ENCODE results near the gene PPP1R16B. TPM values are rescaled to one million over a fixed set of nuclear protein-coding genes. Genes with fewer than 3 reads are reported as not detected.

The PPP1R16B gene
- polyA plus RNA-seq, 2 of the 4 experiments (the other 2 are of a cell fraction): 0.17 to 0.31 TPM

DNA sequence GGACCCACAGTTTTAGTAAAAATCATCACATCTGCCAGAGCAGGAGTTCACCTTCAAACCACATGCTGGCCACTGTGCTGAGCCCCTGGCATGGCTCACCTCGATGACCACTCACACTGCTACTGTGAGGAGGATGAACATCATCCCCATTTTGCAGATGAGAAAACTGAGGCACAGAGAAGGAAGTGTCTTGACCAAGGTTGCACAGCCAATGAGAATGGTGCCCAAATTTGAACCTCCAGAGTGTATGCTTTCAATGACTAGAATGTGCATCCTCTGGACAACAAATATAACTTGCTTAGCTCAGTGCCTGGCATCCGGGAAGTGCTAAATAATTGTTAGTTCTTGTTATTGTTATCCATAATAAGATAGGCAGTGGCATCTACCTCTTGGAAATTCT is 83.6 kb downstream of the PPP1R16B start:
- Histone ChIP-seq H3K4me2 (no peak overlapping the region), H3K4me1 (peaks cover 3% of the 10 kb centered on the region; the same call in 1 of the 3 replicates), H3K4me3 (no peak overlapping the region), H3K27ac (no peak overlapping the region), H3K9me3 (no peaks in the 10 kb centered on the region)
- FAIRE-seq (no peak), DNase-seq (ENCODE audit: low read depth in 1 of 2, low spot score in 1 of 2) (no peak), ATAC-seq (no peak)
- CTCF ChIA-PET: interaction anchor here (1.4 to 1.6 kb wide), 2 partner anchors 11 to 98 kb away, joined by 3 to 4 read pairs; no protein-coding TSS in a partner anchor
- 54% methylated on average over 2 of the region's 2 CpGs for WGBS (ENCODE audit: missing lambda C conversion rate)
- TF ChIP-seq FOXS1 (CRISPR knock-in tag; IDR thresholded peaks at IDR 0.05): no peak
- TF ChIP-seq POLR2A (IDR thresholded peaks at IDR 0.05; ENCODE audit: low read length): no peak
- no peak for TF ChIP-seq JUNB (IDR thresholded peaks at IDR 0.05)
- TF ChIP-seq ZNF302 (CRISPR knock-in tag; IDR thresholded peaks at IDR 0.05): no peak
- TF ChIP-seq CBX2 (IDR thresholded peaks at IDR 0.05; ENCODE audit: borderline replicate concordance, low read depth): no peak
- TF ChIP-seq NFE2L2 (conservative IDR thresholded peaks at IDR 0.05; ENCODE audit: low read length): no peak
- TF ChIP-seq, protein P1, sequence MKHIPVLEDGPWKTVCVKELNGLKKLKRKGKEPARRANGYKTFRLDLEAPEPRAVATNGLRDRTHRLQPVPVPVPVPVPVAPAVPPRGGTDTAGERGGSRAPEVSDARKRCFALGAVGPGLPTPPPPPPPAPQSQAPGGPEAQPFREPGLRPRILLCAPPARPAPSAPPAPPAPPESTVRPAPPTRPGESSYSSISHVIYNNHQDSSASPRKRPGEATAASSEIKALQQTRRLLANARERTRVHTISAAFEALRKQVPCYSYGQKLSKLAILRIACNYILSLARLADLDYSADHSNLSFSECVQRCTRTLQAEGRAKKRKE (CRISPR knock-in tag; IDR thresholded peaks at IDR 0.05; ENCODE audit: low read depth): no peak
- POLR2A ChIA-PET: no interaction called here

DNA sequence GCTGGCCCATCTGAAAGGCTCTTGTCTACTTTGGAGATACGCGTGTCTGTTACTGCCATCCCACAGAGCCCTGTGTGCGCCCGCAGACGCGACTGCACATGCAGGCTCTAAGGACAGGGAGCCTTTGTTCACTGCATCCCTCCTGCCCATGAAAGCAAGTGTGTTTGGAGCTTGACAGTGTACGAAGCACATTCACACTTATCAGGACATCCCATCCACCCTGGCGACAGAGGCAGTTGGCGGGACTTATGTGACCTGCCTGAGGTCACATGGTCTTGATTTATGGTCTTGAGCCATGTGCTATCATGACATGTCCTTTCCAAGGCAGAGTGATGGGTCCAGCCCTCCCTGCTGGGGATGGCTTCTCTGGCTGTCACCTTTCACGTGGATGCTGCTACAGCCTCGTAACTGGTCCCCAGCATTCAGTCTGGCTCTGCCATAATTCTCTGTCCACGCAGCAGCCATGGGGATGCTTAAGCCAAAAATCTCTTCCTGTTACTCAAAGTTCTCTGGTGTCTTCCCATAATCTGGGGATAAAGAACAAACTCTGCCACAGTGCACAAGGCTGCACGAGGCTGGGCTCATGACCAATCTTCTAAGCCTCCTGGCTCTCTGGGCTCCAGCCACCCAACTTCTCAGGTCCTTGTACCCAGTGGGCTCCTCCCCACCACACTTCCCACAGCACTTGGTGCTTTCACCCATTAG is 84.4 kb downstream of the PPP1R16B start:
- Histone ChIP-seq H3K9me3 (no peaks in the 10 kb centered on the region), H3K4me3 (no peak overlapping the region), H3K4me2 (no peak overlapping the region), H3K4me1 (peaks cover 9% of the 10 kb centered on the region; the same call in 1 of the 3 replicates), H3K27ac (no peak overlapping the region)
- CTCF ChIA-PET: interaction anchor here (1.0 to 6.1 kb wide), 6 partner anchors 8 to 242 kb away, joined by 3 to 84 read pairs (median 4); no protein-coding TSS in a partner anchor
- POLR2A ChIA-PET: no interaction called here
- DNase-seq (ENCODE audit: low read depth in 1 of 2, low spot score in 1 of 2): no peak
- no peak for TF ChIP-seq POLR2AphosphoS2 (conservative IDR thresholded peaks at IDR 0.05; ENCODE audit: low read length)
- TF ChIP-seq SMC3 (IDR thresholded peaks at IDR 0.05): no peak
- TF ChIP-seq EP300 (IDR thresholded peaks at IDR 0.05): no peak
- TF ChIP-seq RAD21 (conservative IDR thresholded peaks at IDR 0.05 in 1 of 2, IDR thresholded peaks at IDR 0.05 in 1 of 2): no peak
- no peak for TF ChIP-seq CHD2 (IDR thresholded peaks at IDR 0.05; ENCODE audit: low read length, partially characterized antibody)
- no peak for TF ChIP-seq CBX2 (IDR thresholded peaks at IDR 0.05; ENCODE audit: borderline replicate concordance, low read depth)
- TF ChIP-seq EHMT2 (IDR thresholded peaks at IDR 0.05; ENCODE audit: low read depth): no peak
- TF ChIP-seq HOXB5 (CRISPR knock-in tag; IDR thresholded peaks at IDR 0.05): no peak
- no peak for TF ChIP-seq POLR2A (IDR thresholded peaks at IDR 0.05; ENCODE audit: low read length)
- no peak for TF ChIP-seq JUNB (IDR thresholded peaks at IDR 0.05)
- TF ChIP-seq ZNF302 (CRISPR knock-in tag; IDR thresholded peaks at IDR 0.05): no peak
- TF ChIP-seq, protein P2, sequence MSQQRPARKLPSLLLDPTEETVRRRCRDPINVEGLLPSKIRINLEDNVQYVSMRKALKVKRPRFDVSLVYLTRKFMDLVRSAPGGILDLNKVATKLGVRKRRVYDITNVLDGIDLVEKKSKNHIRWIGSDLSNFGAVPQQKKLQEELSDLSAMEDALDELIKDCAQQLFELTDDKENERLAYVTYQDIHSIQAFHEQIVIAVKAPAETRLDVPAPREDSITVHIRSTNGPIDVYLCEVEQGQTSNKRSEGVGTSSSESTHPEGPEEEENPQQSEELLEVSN (IDR thresholded peaks at IDR 0.05; ENCODE audit: borderline replicate concordance, low read depth): no peak
- no peak for TF ChIP-seq MYC (IDR thresholded peaks at IDR 0.05; ENCODE audit: borderline replicate concordance, low read length)
- 88% methylated on average over 13 of the region's 13 CpGs for WGBS (ENCODE audit: missing lambda C conversion rate)
- ATAC-seq: no peak
- FAIRE-seq: no peak

DNA sequence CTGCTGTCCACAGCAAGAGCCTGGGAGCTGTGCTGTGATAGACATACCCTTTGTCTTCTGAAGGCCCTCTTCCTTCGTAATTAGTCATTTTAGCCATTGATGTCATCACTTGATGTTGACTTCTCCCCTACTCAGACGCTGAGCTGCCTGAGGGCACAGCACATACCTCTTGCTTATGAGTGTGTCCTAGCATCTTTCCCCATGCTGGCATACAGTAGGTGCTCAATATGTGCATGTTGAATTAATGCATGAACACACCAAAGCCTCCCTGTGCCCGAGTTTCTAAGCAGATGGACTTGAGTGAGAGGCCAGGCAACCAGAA is 85.0 kb downstream of the PPP1R16B start:
- POLR2A ChIA-PET: interaction anchor here (0.5 kb wide), 1 partner anchor 539 kb away, joined by 3 read pairs; no protein-coding TSS in a partner anchor
- CTCF ChIA-PET: interaction anchor here (1.4 to 6.1 kb wide), 4 partner anchors 8 to 242 kb away, joined by 3 to 84 read pairs (median 32); no protein-coding TSS in a partner anchor

More for the DNA sequence above, 85.0 kb downstream of the PPP1R16B start:
- H3K9me3 ChIP-seq: no peaks in the 10 kb centered on the region
- FAIRE-seq (no peak), DNase-seq (ENCODE audit: low read depth in 1 of 2, low spot score in 1 of 2) (peak in 1 of 2 experiments; percentile 27), ATAC-seq (no peak)
- no peak overlapping the region for H3K4me2 ChIP-seq
- no peak overlapping the region for H3K4me3 ChIP-seq
- no peak overlapping the region for H3K27ac ChIP-seq
- WGBS (ENCODE audit: missing lambda C conversion rate): 16% methylated on average over 3 of the region's 3 CpGs
- H3K4me1 ChIP-seq: peaks cover 9% of the 10 kb centered on the region; the same call in 1 of the 3 replicates
- TF ChIP-seq CBX8 (IDR thresholded peaks at IDR 0.05) (no peak), JUN (IDR thresholded peaks at IDR 0.05) (no peak), TP53 (CRISPR knock-in tag; IDR thresholded peaks at IDR 0.05) (no peak), CBX2 (IDR thresholded peaks at IDR 0.05; ENCODE audit: borderline replicate concordance, low read depth) (no peak)
- TF ChIP-seq, protein P2 (IDR thresholded peaks at IDR 0.05; ENCODE audit: borderline replicate concordance, low read depth): no peak

Data from A549 (cell line).